Panc1 (cell line): ENCODE measurements around the gene PIGO. TPM values are rescaled to one million over a fixed set of nuclear protein-coding genes. Genes with fewer than 3 reads are reported as not detected.
A peak's percentile ranks its signal among the peaks of the same experiment; 100 is the strongest.

Source experiments
- ATAC-seq: fragments of 200-7000 bp; cut with Tn5 transposase; 2 replicates; pipeline ENCODE4 v1.9.1; 2020; ENCODE audit warnings: mild to moderate bottlenecking, moderate library complexity
- BruUV-seq: library from RNA; stranded (reverse); fragments of 400-500 nt; replicated peaks from 2 replicates; lab custom pipeline; 2021; lab: Mats Ljungman, UMichigan
- CTCF ChIA-PET: fragments of 300-600 bp; sonication (Branson Sonifier 250); formaldehyde crosslinking; loops from one replicate; lab custom pipeline; 2022; ENCODE audit warnings: antibody characterized with exemption; lab: Charles Lee
- POLR2A ChIA-PET: fragments of 300-600 bp; sonication (Branson Sonifier 250); formaldehyde crosslinking; loops from one replicate; lab custom pipeline; 2022; ENCODE audit warnings: antibody characterized with exemption; lab: Charles Lee
- DNase-seq: peaks from one replicate; pipeline ENCODE4 v3.0.0-alpha.2; 2010; ENCODE audit warnings: low read depth, low spot score
- H3K27ac ChIP-seq: 2 replicates; pipeline ENCODE4 v1.5.1; 2011; ENCODE audit warnings: mild to moderate bottlenecking, low read length, inconsistent platforms
- H3K27me3 ChIP-seq: fragments of 200-500 bp; sonication (Bioruptor generic); 2 replicates; pipeline ENCODE4 v1.6.0; 2014; ENCODE audit warnings: low read length, inconsistent platforms; ENCODE audit not compliant: control insufficient read depth, insufficient read depth
- H3K36me3 ChIP-seq: fragments of 200-500 bp; sonication (Bioruptor generic); 2 replicates; pipeline ENCODE4 v1.5.1; 2014; ENCODE audit warnings: inconsistent platforms, mild to moderate bottlenecking, low read length, moderate library complexity; ENCODE audit not compliant: control insufficient read depth, insufficient read depth
- H3K4me1 ChIP-seq: 2 replicates; pipeline ENCODE4 v1.5.1; 2011; ENCODE audit warnings: inconsistent platforms, mild to moderate bottlenecking, low read length, moderate library complexity; ENCODE audit not compliant: control insufficient read depth, insufficient read depth
- H3K4me3 ChIP-seq, 2 experiments: 2 replicates each; pipeline ENCODE4 v1.5.1; 2011 to 2012; ENCODE audit warnings: low read depth in 2 of 2, low read length in 2 of 2, mild to moderate bottlenecking in 2 of 2, inconsistent platforms in 1 of 2, moderate library complexity in 1 of 2
- H3K9me3 ChIP-seq: fragments of 200-500 bp; sonication (Bioruptor generic); 2 replicates; pipeline ENCODE4 v1.5.1; 2014; ENCODE audit warnings: low read depth, mild to moderate bottlenecking, inconsistent platforms, low read length, moderate library complexity; ENCODE audit not compliant: control insufficient read depth, insufficient read depth
- POLR2AphosphoS5 ChIP-seq: IDR thresholded peaks from 2 replicates; pipeline ENCODE4 v1.6.1; 2012; ENCODE audit warnings: mild to moderate bottlenecking, low read depth, low read length, moderate library complexity
- SIN3A ChIP-seq: IDR thresholded peaks from 2 replicates; pipeline ENCODE4 v1.6.1; 2012; ENCODE audit warnings: low read depth, mild to moderate bottlenecking, low read length, moderate library complexity, borderline replicate concordance; ENCODE audit not compliant: insufficient read depth
- TCF7L2 ChIP-seq: IDR thresholded peaks from 2 replicates; pipeline ENCODE4 v1.6.1; 2011; ENCODE audit warnings: mild to moderate bottlenecking, low read depth, low read length, inconsistent platforms
- in situ Hi-C: cut with HindIII; loops from 2 replicates; pipeline ENCODE4 v1.10.0; 2016; ENCODE audit warnings: low sequenced_read_pairs, low pct_unique_long_range_greater_than_20kb
- intact Hi-C: fragments of 100-400 bp; cut with micrococcal nuclease; formaldehyde crosslinking; loops from one replicate; pipeline ENCODE4 v1.10.0; 2022; ENCODE audit not compliant: unreplicated experiment
- total RNA-seq: library from RNA; stranded (reverse); gene quantifications from one replicate; pipeline ENCODE4 v1.2.1, GENCODE V29; 2021; ENCODE audit not compliant: unreplicated experiment
- TF ChIP-seq, protein P1 (sequence below): fragments of 450-650 bp; IDR thresholded peaks from 2 replicates; pipeline ENCODE4 v1.5.1; 2017; ENCODE audit warnings: mild to moderate bottlenecking
- TF ChIP-seq, protein P2 (sequence below), 2 experiments: IDR thresholded peaks; 2 replicates each; pipeline ENCODE4 v1.6.1; 2011 to 2012; ENCODE audit warnings: low read depth in 2 of 2, control low read depth in 1 of 2, low read length in 1 of 2, mild to moderate bottlenecking in 1 of 2, moderate library complexity in 1 of 2; ENCODE audit not compliant: insufficient read depth in 1 of 2

Gene PIGO
- total RNA-seq, 1 experiment from 2014 or later: 58.7 TPM

DNA sequence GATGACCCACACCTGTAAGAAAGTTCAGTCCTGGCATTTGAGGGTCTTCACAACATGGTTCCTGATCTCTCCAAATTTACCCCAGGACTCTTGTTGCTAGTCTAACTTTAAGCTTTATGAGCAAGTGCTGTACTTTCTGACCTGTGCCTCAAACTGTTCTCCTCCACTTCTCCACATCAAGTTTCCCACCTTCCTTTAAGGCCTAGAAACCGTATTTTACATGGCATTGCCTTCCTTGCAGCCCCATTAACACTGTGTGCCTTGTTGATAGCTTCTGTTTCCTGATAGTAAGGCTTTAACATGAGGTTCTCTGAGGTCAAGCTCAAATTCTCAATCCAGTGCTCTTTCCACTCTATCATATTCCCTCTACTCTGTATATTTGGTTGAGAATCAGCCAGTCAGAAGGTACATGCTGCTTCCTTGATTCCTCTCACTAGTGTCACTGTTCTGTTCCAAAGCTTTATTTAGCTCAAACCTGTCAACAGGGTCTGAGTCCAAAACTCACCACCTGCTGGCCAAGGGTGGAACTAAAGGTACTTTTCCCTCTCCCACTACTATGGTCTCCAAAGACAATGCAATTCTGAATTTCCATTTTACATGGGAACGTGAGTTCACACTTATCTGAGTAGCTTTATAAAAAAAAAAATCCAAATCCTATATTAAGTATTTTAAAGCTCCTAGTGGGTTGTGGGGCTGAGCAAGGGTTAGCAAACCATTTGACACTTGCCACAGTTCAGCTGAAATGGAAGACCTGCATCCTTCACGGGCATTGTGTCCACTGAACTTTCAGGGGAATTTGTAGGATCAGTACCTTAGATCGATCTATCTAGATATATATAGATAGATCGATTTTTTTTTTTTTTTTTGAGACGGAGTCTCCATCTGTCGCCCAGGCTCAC, 45.1 kb downstream of the PIGO start:
- TF ChIP-seq, protein P1, sequence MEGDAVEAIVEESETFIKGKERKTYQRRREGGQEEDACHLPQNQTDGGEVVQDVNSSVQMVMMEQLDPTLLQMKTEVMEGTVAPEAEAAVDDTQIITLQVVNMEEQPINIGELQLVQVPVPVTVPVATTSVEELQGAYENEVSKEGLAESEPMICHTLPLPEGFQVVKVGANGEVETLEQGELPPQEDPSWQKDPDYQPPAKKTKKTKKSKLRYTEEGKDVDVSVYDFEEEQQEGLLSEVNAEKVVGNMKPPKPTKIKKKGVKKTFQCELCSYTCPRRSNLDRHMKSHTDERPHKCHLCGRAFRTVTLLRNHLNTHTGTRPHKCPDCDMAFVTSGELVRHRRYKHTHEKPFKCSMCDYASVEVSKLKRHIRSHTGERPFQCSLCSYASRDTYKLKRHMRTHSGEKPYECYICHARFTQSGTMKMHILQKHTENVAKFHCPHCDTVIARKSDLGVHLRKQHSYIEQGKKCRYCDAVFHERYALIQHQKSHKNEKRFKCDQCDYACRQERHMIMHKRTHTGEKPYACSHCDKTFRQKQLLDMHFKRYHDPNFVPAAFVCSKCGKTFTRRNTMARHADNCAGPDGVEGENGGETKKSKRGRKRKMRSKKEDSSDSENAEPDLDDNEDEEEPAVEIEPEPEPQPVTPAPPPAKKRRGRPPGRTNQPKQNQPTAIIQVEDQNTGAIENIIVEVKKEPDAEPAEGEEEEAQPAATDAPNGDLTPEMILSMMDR: peak; percentile 77
- no peak for TF ChIP-seq POLR2AphosphoS5
- no peaks in the 10 kb centered on the region for H3K27me3 ChIP-seq
- H3K9me3 ChIP-seq: no peaks in the 10 kb centered on the region
- DNase-seq (peak; percentile 25), ATAC-seq (peak; percentile 75)
- in situ Hi-C loops (no loop called here), intact Hi-C loops (loop anchor here (5.0 kb wide), 1 partner anchor 154 kb away; a partner anchor contains a TSS)
- no peaks in the 10 kb centered on the region for H3K4me1 ChIP-seq
- ChIA-PET POLR2A (interaction anchor here (0.7 kb wide), 2 partner anchors 28 to 314 kb away, joined by 4 to 9 read pairs; partner anchors contain the start of gene FANCG), CTCF (interaction anchor here (0.5 to 1.2 kb wide), 6 partner anchors 18 to 559 kb away, joined by 3 to 9 read pairs (median 3); no protein-coding TSS in a partner anchor)
- H3K36me3 ChIP-seq: peaks cover 13% of the 10 kb centered on the region
- H3K27ac ChIP-seq: no peak overlapping the region
- BruUV-seq: TSS peak; percentile 17
- H3K4me3 ChIP-seq: no peak overlapping the region

DNA sequence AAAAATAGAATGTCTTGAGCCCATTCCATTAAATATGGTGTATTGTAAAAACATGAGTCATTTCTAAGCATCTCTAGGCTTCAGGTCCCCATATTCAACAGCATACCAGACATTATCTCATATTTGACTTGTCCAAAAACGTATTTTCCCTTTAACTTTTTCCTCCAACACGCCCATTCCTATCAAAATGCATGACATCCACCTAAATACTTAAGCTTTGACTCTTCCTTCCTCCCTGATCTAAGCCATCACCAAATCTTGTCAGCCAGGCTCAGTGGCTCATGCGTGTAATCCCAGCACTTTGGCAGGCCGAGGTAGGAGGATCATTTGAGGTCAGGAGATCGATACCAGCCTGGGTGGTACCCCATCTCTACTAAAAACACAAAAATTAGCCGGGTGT, 47.9 kb downstream of the PIGO start:
- no peak for DNase-seq
- no TSS peak for BruUV-seq

More for the DNA sequence above, 47.9 kb downstream of the PIGO start:
- no peak overlapping the region for H3K4me3 ChIP-seq
- no peak overlapping the region for H3K27ac ChIP-seq
- TF ChIP-seq POLR2AphosphoS5: no peak
- no peak for TF ChIP-seq TCF7L2
- no peak for TF ChIP-seq SIN3A
- TF ChIP-seq, protein P2, sequence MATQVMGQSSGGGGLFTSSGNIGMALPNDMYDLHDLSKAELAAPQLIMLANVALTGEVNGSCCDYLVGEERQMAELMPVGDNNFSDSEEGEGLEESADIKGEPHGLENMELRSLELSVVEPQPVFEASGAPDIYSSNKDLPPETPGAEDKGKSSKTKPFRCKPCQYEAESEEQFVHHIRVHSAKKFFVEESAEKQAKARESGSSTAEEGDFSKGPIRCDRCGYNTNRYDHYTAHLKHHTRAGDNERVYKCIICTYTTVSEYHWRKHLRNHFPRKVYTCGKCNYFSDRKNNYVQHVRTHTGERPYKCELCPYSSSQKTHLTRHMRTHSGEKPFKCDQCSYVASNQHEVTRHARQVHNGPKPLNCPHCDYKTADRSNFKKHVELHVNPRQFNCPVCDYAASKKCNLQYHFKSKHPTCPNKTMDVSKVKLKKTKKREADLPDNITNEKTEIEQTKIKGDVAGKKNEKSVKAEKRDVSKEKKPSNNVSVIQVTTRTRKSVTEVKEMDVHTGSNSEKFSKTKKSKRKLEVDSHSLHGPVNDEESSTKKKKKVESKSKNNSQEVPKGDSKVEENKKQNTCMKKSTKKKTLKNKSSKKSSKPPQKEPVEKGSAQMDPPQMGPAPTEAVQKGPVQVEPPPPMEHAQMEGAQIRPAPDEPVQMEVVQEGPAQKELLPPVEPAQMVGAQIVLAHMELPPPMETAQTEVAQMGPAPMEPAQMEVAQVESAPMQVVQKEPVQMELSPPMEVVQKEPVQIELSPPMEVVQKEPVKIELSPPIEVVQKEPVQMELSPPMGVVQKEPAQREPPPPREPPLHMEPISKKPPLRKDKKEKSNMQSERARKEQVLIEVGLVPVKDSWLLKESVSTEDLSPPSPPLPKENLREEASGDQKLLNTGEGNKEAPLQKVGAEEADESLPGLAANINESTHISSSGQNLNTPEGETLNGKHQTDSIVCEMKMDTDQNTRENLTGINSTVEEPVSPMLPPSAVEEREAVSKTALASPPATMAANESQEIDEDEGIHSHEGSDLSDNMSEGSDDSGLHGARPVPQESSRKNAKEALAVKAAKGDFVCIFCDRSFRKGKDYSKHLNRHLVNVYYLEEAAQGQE (IDR thresholded peaks at IDR 0.05; ENCODE audit: insufficient read depth in 1 of 2, low read depth in 2 of 2, low read length in 1 of 2): no peak
- TF ChIP-seq, protein P1: no peak
- ATAC-seq: no peak
- H3K27me3 ChIP-seq: no peaks in the 10 kb centered on the region
- CTCF ChIA-PET: no interaction called here
- in situ Hi-C loops: no loop called here
- H3K4me1 ChIP-seq: no peaks in the 10 kb centered on the region
- no peaks in the 10 kb centered on the region for H3K9me3 ChIP-seq
- intact Hi-C loops: no loop called here
- H3K36me3 ChIP-seq: 0 out of 2 replicates have a peak, but pooled peaks cover 4% of the 10 kb centered on the region
- POLR2A ChIA-PET: interaction anchor here (0.6 kb wide), 1 partner anchor 299 kb away, joined by 11 read pairs; no protein-coding TSS in a partner anchor
